Mucosa of descending colon (tissue), 3 donors: ENCODE measurements around the gene HLCS. TPM values are rescaled to one million over a fixed set of nuclear protein-coding genes. Genes with fewer than 3 reads are reported as not detected.

Source experiments
- ATAC-seq: fragments of 200-7000 bp; cut with Tn5 transposase; one replicate; pipeline ENCODE4 v1.9.1; 2020; ENCODE audit warnings: mild to moderate bottlenecking, moderate library complexity
- DNase-seq, 3 donors: peaks; one replicate each; pipeline ENCODE4 v3.0.0-alpha.2; 2020
- H3K36me3 ChIP-seq: fragments of 200-600 bp; one replicate; pipeline ENCODE4 v1.8.0; 2021; ENCODE audit warnings: low read depth, mild to moderate bottlenecking
- H3K4me1 ChIP-seq: fragments of 200-600 bp; one replicate; pipeline ENCODE4 v1.8.0; 2021; ENCODE audit warnings: low read depth, mild to moderate bottlenecking
- H3K4me3 ChIP-seq: fragments of 200-600 bp; one replicate; pipeline ENCODE4 v1.8.0; 2021; ENCODE audit warnings: mild to moderate bottlenecking
- H3K9me3 ChIP-seq: fragments of 200-600 bp; one replicate; pipeline ENCODE4 v1.8.0; 2021; ENCODE audit warnings: mild to moderate bottlenecking
- intact Hi-C, 2 donors: fragments of 100-400 bp; cut with DNase I in 1 of 2; cut with micrococcal nuclease in 1 of 2; formaldehyde crosslinking; loops; one replicate each; pipeline versions ENCODE4 v1.11.0 to v1.11.1; 2022; cut with DNase I, micrococcal nuclease
- total RNA-seq, 3 donors: library from RNA; stranded (reverse); fragmentation: NEBNext Ultra II Directional in 2 of 3; extraction: Animal tissue kit (Norgen Biotek cat#: 25700) in 2 of 3; gene quantifications; one replicate each; pipeline versions ENCODE4 v1.2.1 to v1.2.4, GENCODE V29; 2021 to 2023
- TF ChIP-seq, protein P1 (sequence below): fragments of 200-600 bp; IDR thresholded peaks from one replicate; pipeline ENCODE4 v1.8.0; 2022; ENCODE audit warnings: antibody characterized with exemption, mild to moderate bottlenecking
- donor health status: DM: no; HTN: no; CAD: no; lungs with moderate emphysema.
- donor health status: DM: no; HTN: no; CAD: no.
- donor health status: DM: no; HTN: yes; CAD: no.

The HLCS gene
- total RNA-seq, 3 donors from 2014 or later = 13.3 to 16.7 (median 14.9) TPM

- Histone ChIP-seq H3K4me1 (no peaks in the 10 kb centered on the region), H3K9me3 (no peaks in the 10 kb centered on the region), H3K36me3 (no peaks in the 10 kb centered on the region), H3K4me3 (no peak overlapping the region)
- TF ChIP-seq, protein P1, sequence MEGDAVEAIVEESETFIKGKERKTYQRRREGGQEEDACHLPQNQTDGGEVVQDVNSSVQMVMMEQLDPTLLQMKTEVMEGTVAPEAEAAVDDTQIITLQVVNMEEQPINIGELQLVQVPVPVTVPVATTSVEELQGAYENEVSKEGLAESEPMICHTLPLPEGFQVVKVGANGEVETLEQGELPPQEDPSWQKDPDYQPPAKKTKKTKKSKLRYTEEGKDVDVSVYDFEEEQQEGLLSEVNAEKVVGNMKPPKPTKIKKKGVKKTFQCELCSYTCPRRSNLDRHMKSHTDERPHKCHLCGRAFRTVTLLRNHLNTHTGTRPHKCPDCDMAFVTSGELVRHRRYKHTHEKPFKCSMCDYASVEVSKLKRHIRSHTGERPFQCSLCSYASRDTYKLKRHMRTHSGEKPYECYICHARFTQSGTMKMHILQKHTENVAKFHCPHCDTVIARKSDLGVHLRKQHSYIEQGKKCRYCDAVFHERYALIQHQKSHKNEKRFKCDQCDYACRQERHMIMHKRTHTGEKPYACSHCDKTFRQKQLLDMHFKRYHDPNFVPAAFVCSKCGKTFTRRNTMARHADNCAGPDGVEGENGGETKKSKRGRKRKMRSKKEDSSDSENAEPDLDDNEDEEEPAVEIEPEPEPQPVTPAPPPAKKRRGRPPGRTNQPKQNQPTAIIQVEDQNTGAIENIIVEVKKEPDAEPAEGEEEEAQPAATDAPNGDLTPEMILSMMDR = peak; percentile 29
- peak; percentile 76 for ATAC-seq
- DNase-seq = peak in 1 of 3 donors; percentile 72
- intact Hi-C loops = no loop called here
These were observed 112.1 kb downstream of the HLCS start for GRCh38 chr21:36854391-36854790.

DNA sequence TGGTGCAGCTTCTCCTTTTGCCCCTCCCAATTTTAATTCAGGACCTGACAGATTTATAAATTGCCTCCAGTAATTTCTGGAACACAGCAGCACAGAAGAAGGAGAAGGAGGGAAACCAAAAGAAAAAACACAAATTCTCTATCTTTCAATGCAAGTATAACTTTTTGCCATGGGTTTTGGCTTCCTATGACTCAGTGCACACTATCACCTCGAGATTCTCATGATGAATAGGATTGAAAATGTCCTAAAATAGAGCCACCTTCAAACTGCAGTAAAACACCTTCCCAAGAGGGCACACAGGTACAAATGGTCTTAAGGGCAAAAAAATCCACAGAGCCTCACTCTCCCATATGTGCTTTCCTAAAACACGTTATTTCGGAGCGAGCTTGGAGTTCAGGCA lies 113.6 kb downstream of the HLCS start:
- H3K4me3 ChIP-seq = no peak overlapping the region
- intact Hi-C loops = no loop called here
- no peak for ATAC-seq
- TF ChIP-seq, protein P1 = no peak
- no peaks in the 10 kb centered on the region for H3K36me3 ChIP-seq
- H3K4me1 ChIP-seq = no peaks in the 10 kb centered on the region
- H3K9me3 ChIP-seq = no peaks in the 10 kb centered on the region
- no peak for DNase-seq

DNA sequence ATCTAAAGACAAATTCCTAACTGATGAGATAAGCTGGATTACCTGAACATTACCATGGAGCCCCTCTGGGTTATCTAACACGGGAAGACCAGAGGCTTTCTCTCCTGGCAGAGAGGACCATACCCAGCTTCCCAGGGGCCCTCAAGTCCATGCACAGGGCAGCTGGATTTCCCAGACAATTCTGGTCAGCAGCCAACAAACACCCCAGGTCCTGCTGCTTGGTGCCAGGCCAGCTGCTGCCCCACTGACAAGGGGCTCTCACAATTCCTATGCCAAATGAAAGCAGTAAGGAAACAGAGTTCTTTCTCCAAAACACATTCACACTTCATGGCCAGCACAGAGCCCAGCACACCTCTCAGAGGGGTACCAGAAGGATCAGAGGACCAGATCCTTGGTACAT lies 114.2 kb downstream of the HLCS start:
- intact Hi-C loops = no loop called here
- no peaks in the 10 kb centered on the region for H3K9me3 ChIP-seq
- ATAC-seq = no peak
- H3K36me3 ChIP-seq = no peaks in the 10 kb centered on the region
- DNase-seq = no peak
- TF ChIP-seq, protein P1 = no peak
- no peaks in the 10 kb centered on the region for H3K4me1 ChIP-seq
- no peak overlapping the region for H3K4me3 ChIP-seq

- DNase-seq (no peak), ATAC-seq (no peak)
- H3K9me3 ChIP-seq = no peaks in the 10 kb centered on the region
- intact Hi-C loops = no loop called here
- TF ChIP-seq, protein P1 = no peak
- no peaks in the 10 kb centered on the region for H3K36me3 ChIP-seq
- H3K4me3 ChIP-seq = no peak overlapping the region
- H3K4me1 ChIP-seq = no peaks in the 10 kb centered on the region
These were observed 115.3 kb downstream of the HLCS start for GRCh38 chr21:36851121-36851520.

DNA sequence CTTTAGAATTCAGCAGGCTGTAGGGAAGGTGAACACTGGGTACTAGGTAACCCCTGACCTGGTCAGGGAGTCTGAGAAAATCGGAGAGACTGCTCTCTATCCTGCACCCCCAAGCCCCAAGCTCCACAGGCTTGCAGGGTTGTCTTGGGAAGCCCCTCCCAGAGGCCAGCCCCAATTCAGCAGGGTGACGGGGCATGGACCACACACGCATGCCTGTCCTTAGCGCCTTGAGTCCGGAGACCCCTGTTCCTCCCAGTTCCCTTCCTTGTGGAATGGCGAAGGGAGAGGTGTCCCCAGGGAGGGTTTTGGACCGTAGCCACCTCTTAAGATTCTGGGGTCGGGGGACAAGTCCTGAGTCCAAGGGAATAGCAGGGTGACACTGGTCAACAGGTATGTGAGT lies 116.1 kb downstream of the HLCS start:
- TF ChIP-seq, protein P1 = no peak

GRCh38 chr21:36849461-36850105 lies 116.9 kb downstream of the HLCS start:
- no peak for ATAC-seq
- TF ChIP-seq, protein P1 = no peak
- no peaks in the 10 kb centered on the region for H3K36me3 ChIP-seq
- no peaks in the 10 kb centered on the region for H3K9me3 ChIP-seq
- H3K4me3 ChIP-seq = no peak overlapping the region
- intact Hi-C loops = no loop called here
- H3K4me1 ChIP-seq = no peaks in the 10 kb centered on the region
- DNase-seq = no peak

More for the DNA sequence above, 116.1 kb downstream of the HLCS start:
- ATAC-seq (no peak), DNase-seq (no peak)
- H3K36me3 ChIP-seq = no peaks in the 10 kb centered on the region
- intact Hi-C loops = no loop called here
- no peaks in the 10 kb centered on the region for H3K9me3 ChIP-seq
- no peaks in the 10 kb centered on the region for H3K4me1 ChIP-seq
- H3K4me3 ChIP-seq = no peak overlapping the region
